ENCODE results near the gene KLK12. TPM values are rescaled to one million over a fixed set of nuclear protein-coding genes. Genes with fewer than 3 reads are reported as not detected.

KLK12 gene
- total RNA-seq: not detected

- intact Hi-C loops (cut with micrococcal nuclease): no loop called here
- Mint-ChIP-seq H3K36me3 (ENCODE audit: low read depth) (no peaks in the 10 kb centered on the region), H3K27ac (no peak within 1 kb of the TSS), H3K4me3 (no peak within 1 kb of the TSS), H3K9me3 (no peaks in the 10 kb centered on the region), H3K4me1 (ENCODE audit: low read depth) (no peaks in the 10 kb centered on the region), H3K27me3 (peaks cover 20% of the 10 kb centered on the region)
- DNase-seq: no peak
- ChIA-PET CTCF (no interaction called here), POLR2A (no interaction called here)
- TF ChIP-seq CTCF (IDR thresholded peaks at IDR 0.05): no peak
- no peak for ATAC-seq
These were observed at the start of gene KLK12 for GRCh38 chr19:51034704-51035103. Gene KLK12 (minus strand): TSS chr19:51035002. CDS start chr19:51034621, 381 bp downstream.

GRCh38 chr19:51084505-51084904 lies 49.7 kb upstream of the KLK12 start:
- no peak for ATAC-seq
- DNase-seq: no peak
- intact Hi-C loops (cut with micrococcal nuclease): no loop called here
- Mint-ChIP-seq H3K4me1 (ENCODE audit: low read depth) (no peaks in the 10 kb centered on the region), H3K36me3 (ENCODE audit: low read depth) (no peaks in the 10 kb centered on the region), H3K27me3 (peaks cover 5% of the 10 kb centered on the region), H3K4me3 (no peak overlapping the region), H3K9me3 (no peaks in the 10 kb centered on the region), H3K27ac (no peak overlapping the region)
- CTCF ChIA-PET: no interaction called here
- TF ChIP-seq CTCF (IDR thresholded peaks at IDR 0.05): no peak
- POLR2A ChIA-PET: no interaction called here

DNA sequence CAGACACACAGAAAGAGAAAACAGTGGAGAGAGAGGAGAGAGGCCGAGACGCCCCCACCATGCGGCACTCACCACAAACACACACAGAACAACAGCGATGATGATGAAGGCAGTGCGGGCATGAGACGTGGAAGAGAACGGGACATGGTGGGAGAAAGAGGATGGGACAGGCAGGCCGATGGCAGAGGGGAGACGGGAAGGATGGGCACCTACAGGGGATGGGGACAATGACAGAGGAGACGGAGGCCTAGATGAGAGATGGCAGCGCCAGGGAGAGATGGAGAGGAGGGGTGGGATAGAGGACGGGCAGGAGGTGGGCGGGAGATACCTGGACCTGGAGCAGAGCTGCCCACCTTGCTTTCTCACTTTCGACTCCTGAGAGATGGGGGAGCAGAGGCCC lies 49.0 kb upstream of the KLK12 start:
- no peak for DNase-seq
- H3K4me3 Mint-ChIP-seq: no peak overlapping the region
- TF ChIP-seq CTCF (IDR thresholded peaks at IDR 0.05): no peak
- ChIA-PET POLR2A (no interaction called here), CTCF (no interaction called here)
- peaks cover 5% of the 10 kb centered on the region for H3K27me3 Mint-ChIP-seq
- intact Hi-C loops (cut with micrococcal nuclease): no loop called here
- H3K36me3 Mint-ChIP-seq (ENCODE audit: low read depth): no peaks in the 10 kb centered on the region
- no peaks in the 10 kb centered on the region for H3K4me1 Mint-ChIP-seq (ENCODE audit: low read depth)
- ATAC-seq: no peak
- H3K9me3 Mint-ChIP-seq: no peaks in the 10 kb centered on the region
- no peak overlapping the region for H3K27ac Mint-ChIP-seq

GRCh38 chr19:51083181-51083580 lies 48.4 kb upstream of the KLK12 start:
- Mint-ChIP-seq H3K4me3 (no peak overlapping the region), H3K4me1 (ENCODE audit: low read depth) (no peaks in the 10 kb centered on the region), H3K9me3 (no peaks in the 10 kb centered on the region), H3K27ac (no peak overlapping the region), H3K36me3 (ENCODE audit: low read depth) (no peaks in the 10 kb centered on the region), H3K27me3 (peaks cover 5% of the 10 kb centered on the region)
- DNase-seq (no peak), ATAC-seq (no peak)
- intact Hi-C loops (cut with micrococcal nuclease): no loop called here
- POLR2A ChIA-PET: no interaction called here
- CTCF ChIA-PET: no interaction called here
- no peak for TF ChIP-seq CTCF (IDR thresholded peaks at IDR 0.05)

GRCh38 chr19:51082611-51083010 lies 47.8 kb upstream of the KLK12 start, which contains the start of gene KLK14:
Gene KLK14 (minus strand): TSS chr19:51082887. CDS start chr19:51082614, 273 bp downstream.
- POLR2A ChIA-PET: no interaction called here
- ATAC-seq: no peak
- no peak within 1 kb of the TSS for H3K4me3 Mint-ChIP-seq
- CTCF ChIA-PET: no interaction called here
- H3K36me3 Mint-ChIP-seq (ENCODE audit: low read depth): no peaks in the 10 kb centered on the region
- no peaks in the 10 kb centered on the region for H3K9me3 Mint-ChIP-seq
- TF ChIP-seq CTCF (IDR thresholded peaks at IDR 0.05): no peak
- DNase-seq: no peak
- no peaks in the 10 kb centered on the region for H3K4me1 Mint-ChIP-seq (ENCODE audit: low read depth)
- intact Hi-C loops (cut with micrococcal nuclease): no loop called here
- no peak within 1 kb of the TSS for H3K27ac Mint-ChIP-seq
- peaks cover 5% of the 10 kb centered on the region for H3K27me3 Mint-ChIP-seq

All from activated CD8-positive, alpha-beta T cell treated with anti-CD3 and anti-CD28 coated beads for 36 hours (primary cell).